Stimulated activated CD8-positive, alpha-beta memory T cell treated with anti-CD3 and anti-CD28 coated beads, Interleukin-15, amount 100 ng/mL, for 1 hour (primary cell): Measurements from ENCODE around the gene DCLRE1C.
"Not testable (repeated sequence)": the region's sequence is repeated elsewhere in the genome, so short reads cannot be mapped to it uniquely, and the experiment has no call there.

Experiments used
- DNase-seq: peaks from one replicate; pipeline ENCODE4 v3.0.0-alpha.2; 2020; ENCODE audit warnings: low read depth

The DCLRE1C gene

GRCh38 chr10:14880229-14880628 lies 73.7 kb downstream of the DCLRE1C start:
- no peak for DNase-seq

GRCh38 chr10:14879928-14880193 lies 74.0 kb downstream of the DCLRE1C start:
- no peak for DNase-seq

- DNase-seq, result no peak
These were observed 74.6 kb downstream of the DCLRE1C start for GRCh38 chr10:14879124-14879927.

GRCh38 chr10:14878266-14879123 lies 75.4 kb downstream of the DCLRE1C start, which contains the start of gene SUV39H2:
Gene SUV39H2, plus strand, starts transcription at chr10:14878866. Its CDS starts 23 bp downstream, at chr10:14878889.
- DNase-seq, result peak; percentile 73

- no peak for DNase-seq
These were observed 77.1 kb downstream of the DCLRE1C start for GRCh38 chr10:14876764-14877163.

GRCh38 chr10:14875941-14876340 lies 78.0 kb downstream of the DCLRE1C start:
- DNase-seq, result no peak

GRCh38 chr10:14873090-14873760 lies 80.7 kb downstream of the DCLRE1C start:
- no peak for DNase-seq

- DNase-seq, result not testable (repeated sequence)
These were observed 89.0 kb downstream of the DCLRE1C start for GRCh38 chr10:14864871-14865270.

- not testable (repeated sequence) for DNase-seq
These were observed 89.4 kb downstream of the DCLRE1C start for GRCh38 chr10:14864466-14864865.

- no peak for DNase-seq
These were observed 93.1 kb downstream of the DCLRE1C start for GRCh38 chr10:14860791-14861190.

- DNase-seq, result no peak
These were observed 94.1 kb downstream of the DCLRE1C start for GRCh38 chr10:14859775-14860174.

- DNase-seq, result no peak
These were observed 94.9 kb downstream of the DCLRE1C start for GRCh38 chr10:14859043-14859442.

- no peak for DNase-seq
These were observed 95.4 kb downstream of the DCLRE1C start for GRCh38 chr10:14858338-14858960.

- no peak for DNase-seq
These were observed 98.4 kb downstream of the DCLRE1C start for GRCh38 chr10:14855453-14855852.

- no peak for DNase-seq
These were observed 101.7 kb downstream of the DCLRE1C start for GRCh38 chr10:14852236-14852635.
